Hepatic stellate cell (primary cell): ENCODE data around the gene PGAP3.

Experiments used
- DNase-seq: peaks from one replicate; pipeline ENCODE4 v3.0.0; 2011; ENCODE audit warnings: low spot score

The PGAP3 gene

GRCh38 chr17:39639043-39639442, 48.8 kb downstream of the PGAP3 start:
- DNase-seq = no peak

- no peak for DNase-seq
Observed at GRCh38 chr17:39638317-39638716, 49.5 kb downstream of the PGAP3 start.

- peak; percentile 95 for DNase-seq
Observed at GRCh38 chr17:39636927-39637736, 50.7 kb downstream of the PGAP3 start, which contains the start of gene STARD3. Gene STARD3 (plus strand): TSS chr17:39637144. CDS start chr17:39653532, 16,388 bp downstream.

GRCh38 chr17:39636587-39636926, 51.3 kb downstream of the PGAP3 start:
- DNase-seq = no peak

GRCh38 chr17:39635614-39636176, 52.2 kb downstream of the PGAP3 start:
- no peak for DNase-seq

GRCh38 chr17:39634384-39634871, 53.4 kb downstream of the PGAP3 start:
- DNase-seq = peak; percentile 71

- DNase-seq = no peak
Observed at GRCh38 chr17:39633570-39634183, 54.2 kb downstream of the PGAP3 start.

- no peak for DNase-seq
Observed at GRCh38 chr17:39632153-39632941, 55.5 kb downstream of the PGAP3 start.

- no peak for DNase-seq
Observed at GRCh38 chr17:39631403-39631802, 56.5 kb downstream of the PGAP3 start.

GRCh38 chr17:39629898-39630297, 58.0 kb downstream of the PGAP3 start:
- no peak for DNase-seq

- no peak for DNase-seq
Observed at GRCh38 chr17:39629494-39629880, 58.4 kb downstream of the PGAP3 start.

- no peak for DNase-seq
Observed at GRCh38 chr17:39628655-39629493, 59.0 kb downstream of the PGAP3 start.

- DNase-seq = no peak
Observed at GRCh38 chr17:39627712-39628516, 59.9 kb downstream of the PGAP3 start.

- no peak for DNase-seq
Observed at GRCh38 chr17:39627047-39627711, 60.7 kb downstream of the PGAP3 start.

GRCh38 chr17:39626171-39627046, 61.4 kb downstream of the PGAP3 start, which contains the start of gene PPP1R1B:
Gene PPP1R1B (plus strand): TSS chr17:39626952. CDS start chr17:39627393, 441 bp downstream.
- DNase-seq = no peak

GRCh38 chr17:39625198-39625785, 62.6 kb downstream of the PGAP3 start:
- no peak for DNase-seq

GRCh38 chr17:39624313-39624712, 63.5 kb downstream of the PGAP3 start:
- DNase-seq = no peak

GRCh38 chr17:39623356-39623950, 64.4 kb downstream of the PGAP3 start:
- peak; percentile 86 for DNase-seq
